SW480 (cell line): ENCODE data around the gene TAOK1.
"Not testable (repeated sequence)": the region's sequence is repeated elsewhere in the genome, so short reads cannot be mapped to it uniquely, and the experiment has no call there.

Experiments used
- DNase-seq: peaks from one replicate; pipeline ENCODE4 v3.0.0-alpha.2; 2016; ENCODE audit warnings: low spot score

TAOK1 gene

GRCh38 chr17:29546830-29547229, 156.7 kb downstream of the TAOK1 start:
- no peak for DNase-seq

GRCh38 chr17:29549177-29549923, 159.2 kb downstream of the TAOK1 start:
- no peak for DNase-seq

- no peak for DNase-seq
Measured at GRCh38 chr17:29555840-29556239, 165.7 kb downstream of the TAOK1 start.

- DNase-seq: no peak
Measured at GRCh38 chr17:29557085-29557738, 167.0 kb downstream of the TAOK1 start.

GRCh38 chr17:29557739-29558116, 167.6 kb downstream of the TAOK1 start:
- no peak for DNase-seq

- not testable (repeated sequence) for DNase-seq
Measured at GRCh38 chr17:29558139-29558538, 168.0 kb downstream of the TAOK1 start.

- DNase-seq: no peak
Measured at GRCh38 chr17:29559640-29560039, 169.5 kb downstream of the TAOK1 start.

- no peak for DNase-seq
Measured at GRCh38 chr17:29560316-29560715, 170.2 kb downstream of the TAOK1 start.

GRCh38 chr17:29561554-29562517, 171.7 kb downstream of the TAOK1 start:
- DNase-seq: no peak

GRCh38 chr17:29562615-29563014, 172.5 kb downstream of the TAOK1 start:
- DNase-seq: no peak

GRCh38 chr17:29563816-29564215, 173.7 kb downstream of the TAOK1 start:
- no peak for DNase-seq

GRCh38 chr17:29565643-29566472, 175.7 kb downstream of the TAOK1 start:
- peak; percentile 59 for DNase-seq

- peak; percentile 78 for DNase-seq
Measured at GRCh38 chr17:29566473-29567303, 176.5 kb downstream of the TAOK1 start, which contains the start of gene ABHD15. TSS of gene ABHD15 (minus strand) at chr17:29567037. CDS start at chr17:29566966, 71 bp downstream.

- no peak for DNase-seq
Measured at GRCh38 chr17:29567304-29567553, 177.1 kb downstream of the TAOK1 start.

GRCh38 chr17:29567554-29568330, 177.6 kb downstream of the TAOK1 start:
- DNase-seq: peak; percentile 76

GRCh38 chr17:29568331-29569244, 178.4 kb downstream of the TAOK1 start, which contains the start of gene TP53I13:
TSS of gene TP53I13 (plus strand) at chr17:29568701. CDS start at chr17:29568759, 58 bp downstream.
- DNase-seq: peak; percentile 71

GRCh38 chr17:29569245-29569950, 179.2 kb downstream of the TAOK1 start:
- DNase-seq: no peak

- DNase-seq: no peak
Measured at GRCh38 chr17:29570521-29570920, 180.4 kb downstream of the TAOK1 start.
